GM19397 (cell line): ENCODE measurements around the gene NLRC5.
"Not testable (repeated sequence)": the region's sequence is repeated elsewhere in the genome, so short reads cannot be mapped to it uniquely, and the experiment has no call there.

Source experiments
- ATAC-seq: cut with Tn5 transposase; IDR thresholded peaks from one replicate; pipeline ENCODE4 v1.9.1; 2021; ENCODE audit warnings: mild to moderate bottlenecking, moderate library complexity; ENCODE audit not compliant: unreplicated experiment

Gene NLRC5

GRCh38 chr16:57044931-57045693 is 55.8 kb downstream of the NLRC5 start:
- no peak for ATAC-seq

- no peak for ATAC-seq
Observed at GRCh38 chr16:57045694-57046381, 56.5 kb downstream of the NLRC5 start.

GRCh38 chr16:57048095-57048494 is 58.7 kb downstream of the NLRC5 start:
- ATAC-seq = no peak

DNA sequence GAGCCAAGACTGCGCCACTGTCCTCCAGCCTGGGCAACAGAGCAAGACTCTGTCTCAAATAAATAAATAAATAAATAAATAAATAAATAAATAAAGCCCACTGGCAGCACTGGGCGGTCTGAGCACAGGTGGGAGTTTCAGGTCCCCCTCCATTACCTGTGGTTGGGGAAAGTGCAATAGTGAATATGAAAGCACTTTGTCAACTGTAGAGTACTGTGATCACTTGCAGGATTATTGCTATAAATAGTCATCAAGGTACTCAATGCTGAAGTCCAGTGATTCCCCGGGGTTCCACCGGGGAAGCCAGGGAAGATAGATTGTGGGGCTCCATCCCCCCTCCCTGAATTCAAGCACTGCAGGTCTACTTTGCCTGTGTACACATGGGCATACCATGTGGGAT is 60.3 kb downstream of the NLRC5 start:
- no peak for ATAC-seq

DNA sequence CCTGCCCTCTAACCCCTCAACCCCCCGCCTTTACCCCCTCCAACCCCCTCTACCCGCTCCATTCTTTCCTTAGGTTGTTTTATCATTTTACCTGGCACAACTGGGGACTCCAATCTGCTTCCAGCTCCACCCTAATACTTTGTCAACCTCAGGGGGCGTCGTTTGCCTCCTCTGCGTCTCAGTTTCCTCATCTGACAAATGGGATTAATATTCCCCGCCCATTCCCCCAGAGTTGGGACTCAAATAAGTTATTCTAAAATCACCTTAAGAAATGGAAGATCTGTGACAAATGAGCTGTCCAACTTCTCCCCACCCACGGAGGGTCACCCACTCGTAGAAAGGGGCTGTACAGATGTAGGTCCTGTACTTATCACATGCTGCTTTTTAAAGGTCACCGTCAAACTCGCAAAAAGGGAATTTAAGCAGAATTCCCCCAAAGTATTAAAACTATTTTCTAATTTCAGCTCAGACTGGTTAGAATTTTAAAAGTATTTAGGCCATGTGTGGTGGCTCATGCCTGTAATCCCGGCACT is 62.4 kb downstream of the NLRC5 start:
- ATAC-seq = no peak

DNA sequence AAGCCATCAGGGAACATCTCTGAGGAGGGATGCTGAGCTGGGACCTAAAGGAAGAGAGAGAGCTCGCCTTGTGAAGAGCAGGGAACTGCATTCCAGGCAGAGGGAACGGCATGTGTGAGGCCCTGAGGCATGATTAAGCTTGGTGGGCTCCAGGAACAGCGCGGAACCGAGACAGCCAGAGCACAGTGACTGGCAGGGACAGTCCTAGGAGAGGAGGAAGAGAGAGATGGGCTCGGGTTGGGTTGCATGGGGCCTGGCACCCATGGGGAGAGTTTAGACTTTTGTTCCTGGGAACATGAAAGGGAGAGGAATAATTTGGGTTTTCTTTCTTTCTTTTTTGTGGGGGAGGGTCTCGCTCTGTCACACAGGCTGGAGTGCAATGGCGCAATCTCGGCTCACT is 63.8 kb downstream of the NLRC5 start:
- ATAC-seq = no peak

DNA sequence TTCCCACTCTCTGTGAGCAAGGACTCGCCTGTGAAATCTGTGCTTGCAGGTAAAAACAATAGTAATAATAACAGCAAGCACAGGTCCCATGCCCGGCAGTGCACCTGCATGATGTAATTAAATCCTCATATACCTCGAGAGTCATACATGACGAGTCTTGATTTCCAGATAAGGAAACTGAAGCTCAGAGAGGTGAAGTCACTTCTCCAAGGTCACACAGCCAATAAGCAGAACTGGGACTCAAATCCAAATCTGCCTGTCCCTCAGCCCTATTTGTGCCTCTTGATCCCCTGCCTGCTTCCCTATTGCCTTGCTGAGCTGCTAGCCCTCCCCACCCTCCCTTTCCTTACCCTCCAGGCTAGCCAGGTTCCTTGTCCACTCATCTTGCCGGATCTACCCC is 65.0 kb downstream of the NLRC5 start:
- no peak for ATAC-seq

GRCh38 chr16:57054771-57055170 is 65.4 kb downstream of the NLRC5 start:
- no peak for ATAC-seq

DNA sequence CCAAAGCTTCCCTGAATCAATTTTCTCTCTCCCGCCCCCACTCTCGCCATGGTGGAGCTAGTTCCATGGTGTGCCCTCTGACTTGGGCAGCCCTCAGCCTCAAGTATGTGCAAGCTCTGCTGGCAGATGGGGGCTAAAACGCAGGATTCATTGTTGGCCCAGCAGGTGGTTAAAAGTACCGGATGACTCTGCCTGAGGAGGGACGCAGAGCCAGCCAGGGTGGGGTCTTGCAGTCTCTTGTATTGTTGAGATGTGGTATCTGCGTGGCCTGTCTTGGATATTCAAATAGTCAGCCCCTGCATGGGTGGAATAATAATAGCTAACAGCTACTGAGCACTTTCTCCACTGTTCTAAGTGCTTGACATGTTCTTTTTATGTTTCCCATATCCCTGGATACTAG is 66.3 kb downstream of the NLRC5 start:
- no peak for ATAC-seq

DNA sequence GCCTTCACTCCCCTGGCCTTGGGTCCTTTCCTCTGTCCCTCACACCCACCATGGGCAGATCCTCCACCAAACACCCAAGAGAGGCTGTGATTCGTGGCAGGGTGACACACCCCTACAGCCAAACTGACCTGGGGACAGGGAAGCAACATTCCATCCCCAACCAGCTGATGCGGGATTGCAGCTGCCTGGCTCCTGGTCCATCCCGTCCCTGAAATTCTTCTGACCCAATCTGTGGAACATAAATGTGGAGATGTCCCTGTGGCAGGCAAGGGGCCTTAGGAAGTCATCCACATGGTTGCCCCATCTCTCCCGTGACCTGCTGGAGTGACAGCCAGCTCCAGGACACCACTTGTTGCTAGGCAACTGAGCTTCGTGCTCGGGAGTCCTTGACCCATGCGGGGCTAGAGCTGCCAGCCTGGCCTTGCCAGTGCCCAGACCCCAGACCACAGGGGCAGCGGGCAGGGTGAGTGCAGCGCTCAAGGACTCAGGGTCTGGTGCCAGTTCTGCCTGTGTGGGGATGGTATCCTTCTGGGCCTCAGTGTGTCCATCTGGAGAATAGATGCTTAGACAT is 69.0 kb downstream of the NLRC5 start:
- no peak for ATAC-seq

DNA sequence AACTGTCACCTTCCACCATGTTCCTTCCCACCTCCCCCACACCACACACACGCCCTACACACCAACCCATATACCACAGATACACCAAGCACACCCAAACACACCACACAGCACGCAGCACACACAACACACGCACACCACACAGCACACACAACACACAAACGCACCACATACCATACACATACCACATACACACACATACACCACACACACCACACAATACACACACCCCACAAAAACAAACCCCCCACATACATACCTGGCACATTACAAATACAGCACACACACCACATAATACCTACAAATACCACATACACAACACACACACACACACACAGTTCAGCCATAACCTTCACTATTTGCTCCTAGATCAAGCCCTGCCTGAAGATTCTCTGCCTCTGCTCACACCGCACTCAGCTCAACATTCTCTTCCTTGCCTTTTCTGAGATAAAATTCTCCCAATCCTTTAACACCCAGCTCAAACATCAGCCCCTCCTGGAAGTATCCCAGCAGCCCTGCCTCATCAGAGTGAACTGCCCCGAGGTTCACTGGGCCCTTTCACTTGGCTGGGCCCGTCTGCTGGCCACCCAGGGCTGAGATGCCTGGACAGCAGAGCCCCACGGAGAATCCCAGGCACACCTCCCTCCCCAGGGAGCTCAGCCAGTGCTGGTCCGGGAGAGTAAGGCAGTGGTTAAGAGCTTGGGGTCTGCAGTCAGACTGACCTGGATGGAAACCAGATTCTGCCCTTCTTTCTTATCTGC is 71.1 kb downstream of the NLRC5 start:
- ATAC-seq = no peak

GRCh38 chr16:57061084-57061905 is 71.9 kb downstream of the NLRC5 start:
- no peak for ATAC-seq

DNA sequence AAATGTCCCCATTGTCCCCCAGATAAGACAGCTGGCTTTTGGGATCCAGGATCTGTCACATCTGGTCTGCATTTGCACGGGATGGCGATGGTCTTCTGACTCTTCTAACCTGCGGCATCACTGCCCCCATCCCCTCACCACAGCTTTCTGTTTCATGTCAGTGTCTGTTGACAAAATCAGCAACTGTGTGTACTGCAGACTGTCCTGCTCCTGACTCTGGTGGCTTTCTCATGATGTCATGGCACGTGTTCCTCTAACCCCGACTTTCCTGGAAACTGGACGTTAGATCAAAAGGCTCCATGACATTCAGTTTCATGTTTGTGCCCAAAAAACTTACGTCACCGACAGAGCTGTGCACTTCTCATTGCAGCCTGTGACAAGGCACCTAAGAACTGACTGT is 73.0 kb downstream of the NLRC5 start:
- ATAC-seq = no peak

DNA sequence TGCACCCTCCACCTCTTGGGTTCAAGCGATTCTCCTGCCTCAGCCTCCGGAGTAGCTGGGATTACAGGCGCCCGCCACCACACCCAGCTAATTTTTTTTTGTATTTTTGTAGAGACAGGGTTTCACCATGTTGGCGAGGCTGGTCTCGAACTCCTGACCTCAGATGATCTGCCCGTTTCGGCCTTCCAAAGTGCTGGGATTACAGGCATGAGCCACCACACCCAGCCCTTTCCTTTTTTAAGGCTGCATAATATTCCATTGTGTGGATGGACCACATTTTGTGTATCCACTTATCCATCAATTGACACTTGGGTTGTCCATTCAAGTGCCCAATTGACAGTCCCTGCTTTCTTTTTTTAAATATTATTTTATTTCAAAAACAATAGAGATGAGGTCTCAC is 73.8 kb downstream of the NLRC5 start:
- not testable (repeated sequence) for ATAC-seq

DNA sequence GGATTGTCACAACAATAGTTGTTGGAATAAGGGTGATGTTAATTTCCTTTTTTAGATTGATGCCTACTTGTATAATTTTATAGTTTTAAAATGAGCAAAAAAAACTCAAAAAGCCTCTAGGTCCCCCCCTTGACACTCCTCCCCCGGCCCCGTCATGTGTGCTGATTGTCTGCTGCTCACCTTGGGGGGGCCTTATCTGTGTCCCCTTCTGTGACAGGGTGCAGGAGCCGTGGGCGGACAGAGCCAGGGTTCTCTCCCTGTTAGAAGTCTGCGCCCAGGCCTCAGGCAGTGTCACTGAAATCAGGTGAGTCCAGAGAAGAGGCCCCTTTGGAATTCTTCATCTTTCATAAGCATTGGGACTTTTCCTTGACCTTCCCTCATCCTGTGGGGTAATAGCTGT is 75.6 kb downstream of the NLRC5 start:
- no peak for ATAC-seq

GRCh38 chr16:57066625-57067024 is 77.3 kb downstream of the NLRC5 start:
- ATAC-seq = no peak

DNA sequence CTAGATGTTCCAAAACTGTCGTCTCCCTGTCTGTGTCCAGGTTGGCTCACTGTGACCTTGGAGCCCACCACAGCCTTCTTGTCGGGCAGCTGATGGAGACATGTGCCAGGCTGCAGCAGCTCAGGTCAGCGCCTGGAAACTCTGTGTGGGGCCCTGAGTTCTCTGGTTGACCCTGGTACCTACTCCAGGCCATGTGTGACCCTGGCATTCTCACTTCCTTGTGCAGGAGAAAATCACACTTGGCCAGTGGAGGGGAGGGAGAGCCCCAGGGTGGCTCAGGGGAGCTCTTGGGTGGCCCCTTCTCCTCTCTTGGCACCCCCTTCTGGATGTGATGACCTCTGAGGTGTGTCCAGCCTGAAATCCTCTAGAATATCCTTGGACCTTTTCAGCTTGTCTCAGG is 78.0 kb downstream of the NLRC5 start:
- no peak for ATAC-seq

DNA sequence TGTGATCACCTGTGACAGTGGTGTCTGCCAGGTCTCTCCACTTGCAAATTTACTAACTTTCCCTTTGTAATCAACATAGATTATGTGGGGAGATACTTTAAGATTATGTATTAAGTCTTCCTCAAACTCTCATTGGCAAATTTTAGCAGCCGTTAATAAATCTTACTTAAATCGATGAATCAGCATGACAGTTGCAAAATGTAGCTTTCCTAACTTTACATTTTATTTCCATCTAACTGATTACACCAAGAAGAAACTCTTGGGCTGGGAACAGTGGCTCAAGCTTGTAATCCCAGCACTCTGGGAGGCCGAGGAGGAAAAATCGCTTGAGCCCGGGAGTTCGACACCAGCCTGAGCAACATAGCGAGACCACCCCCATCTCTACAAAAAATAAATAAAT is 79.7 kb downstream of the NLRC5 start:
- no peak for ATAC-seq

GRCh38 chr16:57069635-57070370 is 80.4 kb downstream of the NLRC5 start:
- no peak for ATAC-seq

GRCh38 chr16:57070424-57070823 is 81.1 kb downstream of the NLRC5 start:
- no peak for ATAC-seq
